Measurements from ENCODE around the gene UCK2. TPM values are rescaled to one million over a fixed set of nuclear protein-coding genes. Genes with fewer than 3 reads are reported as not detected.

Gene UCK2
- total and polyA plus RNA-seq, 9 of the 15 experiments (the other 6 are each of a cell fraction or from before 2014, with no cell fraction given), result 71.6 to 145 (median 95.8) TPM

GRCh38 chr1:165842671-165843129 is 15.3 kb downstream of the UCK2 start (continued):
- TF ChIP-seq MGA (IDR thresholded peaks at IDR 0.05), result no peak
- TF ChIP-seq ZNF586 (CRISPR knock-in tag; conservative IDR thresholded peaks at IDR 0.05), result no peak
- TF ChIP-seq NBN (IDR thresholded peaks at IDR 0.05; ENCODE audit: low read depth), result peak; percentile 78; the same call in 1 of the 2 replicates
- no peak for TF ChIP-seq HCFC1 (IDR thresholded peaks at IDR 0.05; ENCODE audit: low read depth, low read length)
- TF ChIP-seq KLF13 (tag; IDR thresholded peaks at IDR 0.05; ENCODE audit: borderline replicate concordance, low read depth), result no peak
- no peak for TF ChIP-seq ZNF143 (CRISPR knock-in tag; IDR thresholded peaks at IDR 0.05)
- TF ChIP-seq NFE2L1 (tag; IDR thresholded peaks at IDR 0.05; ENCODE audit: borderline replicate concordance, low read depth), result no peak
- TF ChIP-seq ZNF121 (CRISPR knock-in tag; conservative IDR thresholded peaks at IDR 0.05), result no peak
- TF ChIP-seq POLR2AphosphoS5 (IDR thresholded peaks at IDR 0.05; ENCODE audit: control insufficient read depth, insufficient read depth, low read depth, low read length), result no peak
- TF ChIP-seq SMC3 (conservative IDR thresholded peaks at IDR 0.05; ENCODE audit: insufficient read depth, low read depth, low read length), result no peak
- no peak for TF ChIP-seq ZNF79 (CRISPR knock-in tag; IDR thresholded peaks at IDR 0.05; ENCODE audit: low read depth)
- no peak for TF ChIP-seq ZBTB33 (CRISPR knock-in tag; IDR thresholded peaks at IDR 0.05)
- no peak for TF ChIP-seq PREB (CRISPR knock-in tag; IDR thresholded peaks at IDR 0.05)
- TF ChIP-seq POLR2AphosphoS2 (IDR thresholded peaks at IDR 0.05; ENCODE audit: low read length), result no peak

Data from K562 (cell line).